Thoracic aorta (tissue), 2 donors: ENCODE measurements around the gene TIMP4. TPM values are rescaled to one million over a fixed set of nuclear protein-coding genes. Genes with fewer than 3 reads are reported as not detected.
A peak's percentile ranks its signal among the peaks of the same experiment; 100 is the strongest.

ENCODE experiments used
- ATAC-seq: fragments of 150-250 bp; one replicate; pipeline ENCODE4 v1.8.0; 2017; ENCODE audit warnings: low read depth; ENCODE audit not compliant: insufficient number of reproducible peaks, low FRiP score
- DNase-seq: peaks from one replicate; pipeline ENCODE4 v3.0.0-alpha.2; 2020; ENCODE audit warnings: low spot score
- H3K27ac ChIP-seq, 2 donors: fragments of 200-600 bp; sonication (generic); 1 replicate in 1 of 2; 2 replicates in 1 of 2; pipeline ENCODE4 v1.5.1; 2016; ENCODE audit warnings: mild to moderate bottlenecking in 2 of 2, moderate library complexity in 2 of 2
- H3K27me3 ChIP-seq: fragments of 200-600 bp; sonication (generic); replicated peaks from 2 replicates; pipeline ENCODE4 v1.6.0; 2016; ENCODE audit warnings: mild to moderate bottlenecking; ENCODE audit not compliant: insufficient read depth
- H3K36me3 ChIP-seq: fragments of 200-600 bp; sonication (generic); one replicate; pipeline ENCODE4 v1.5.1; 2016
- H3K4me1 ChIP-seq, 2 donors: fragments of 200-600 bp; sonication (generic); 1 replicate in 1 of 2; 2 replicates in 1 of 2; pipeline versions ENCODE4 v1.5.1 to v1.6.0; 2016; ENCODE audit warnings: low read depth in 2 of 2, mild to moderate bottlenecking in 1 of 2; ENCODE audit not compliant: control insufficient read depth in 1 of 2
- H3K4me3 ChIP-seq: fragments of 200-600 bp; sonication (generic); 2 replicates; pipeline ENCODE4 v1.5.1; 2016; ENCODE audit warnings: mild to moderate bottlenecking
- H3K9me3 ChIP-seq: fragments of 200-600 bp; sonication (generic); 2 replicates; pipeline ENCODE4 v1.5.1; 2016
- CTCF ChIP-seq: fragments of 200-600 bp; sonication (generic); IDR thresholded peaks from one replicate; pipeline ENCODE4 v1.5.1; 2019; ENCODE audit warnings: antibody characterized with exemption
- total RNA-seq, 2 donors: library from RNA; depleted of rRNA; stranded (reverse); fragments of >200 nt; gene quantifications; one replicate each; pipeline versions ENCODE4 v1.1.0 to v1.2.3, GENCODE V29; 2016

The TIMP4 gene
- total RNA-seq, 2 donors from 2014 or later, result 56.7 to 73.9 TPM

- peak overlapping the region; percentile 68 to 69 for H3K27ac ChIP-seq
- H3K27me3 ChIP-seq, result no peaks in the 10 kb centered on the region
- no peaks in the 10 kb centered on the region for H3K9me3 ChIP-seq
- TF ChIP-seq CTCF, result no peak
- ATAC-seq, result no peak
- peaks cover 18% of the 10 kb centered on the region for H3K36me3 ChIP-seq
- no peak overlapping the region for H3K4me3 ChIP-seq
- DNase-seq, result no peak
- H3K4me1 ChIP-seq, result peaks cover 29 to 61% of the 10 kb centered on the region in 2 donors
Observed at GRCh38 chr3:12149029-12149428, 9.7 kb downstream of the TIMP4 start.

- Histone ChIP-seq H3K27me3 (no peaks in the 10 kb centered on the region), H3K4me3 (no peak overlapping the region), H3K36me3 (peaks cover 16% of the 10 kb centered on the region), H3K9me3 (no peaks in the 10 kb centered on the region), H3K27ac (peak overlapping the region; percentile 68 to 69), H3K4me1 (peaks cover 34 to 64% of the 10 kb centered on the region in 2 donors)
- TF ChIP-seq CTCF, result no peak
- ATAC-seq (no peak), DNase-seq (no peak)
Observed at GRCh38 chr3:12148183-12148940, 10.3 kb downstream of the TIMP4 start.

GRCh38 chr3:12147049-12147780 lies 11.5 kb downstream of the TIMP4 start:
- Histone ChIP-seq H3K36me3 (peaks cover 4% of the 10 kb centered on the region), H3K27me3 (no peaks in the 10 kb centered on the region), H3K4me1 (peaks cover 38 to 75% of the 10 kb centered on the region in 2 donors), H3K4me3 (no peak overlapping the region), H3K27ac (peak overlapping the region; percentile 68 to 97), H3K9me3 (no peaks in the 10 kb centered on the region)
- no peak for DNase-seq
- no peak for TF ChIP-seq CTCF
- ATAC-seq, result no peak

GRCh38 chr3:12143949-12144504 lies 14.7 kb downstream of the TIMP4 start:
- peak; percentile 96 for ATAC-seq
- no peak for TF ChIP-seq CTCF
- DNase-seq, result peak; percentile 74
- Histone ChIP-seq H3K27me3 (no peaks in the 10 kb centered on the region), H3K4me1 (peaks cover 36 to 76% of the 10 kb centered on the region in 2 donors), H3K27ac (peak overlapping the region; percentile 95 to 97), H3K4me3 (peak overlapping the region; percentile 49), H3K36me3 (no peaks in the 10 kb centered on the region), H3K9me3 (no peaks in the 10 kb centered on the region)

- Histone ChIP-seq H3K36me3 (no peaks in the 10 kb centered on the region), H3K27ac (peak overlapping the region; percentile 95 to 97), H3K27me3 (no peaks in the 10 kb centered on the region), H3K4me1 (peaks cover 25 to 73% of the 10 kb centered on the region in 2 donors), H3K4me3 (no peak overlapping the region), H3K9me3 (no peaks in the 10 kb centered on the region)
- ATAC-seq, result no peak
- DNase-seq, result no peak
- no peak for TF ChIP-seq CTCF
Observed at GRCh38 chr3:12142476-12142875, 16.2 kb downstream of the TIMP4 start.
